Hematopoietic multipotent progenitor cell treated with erythropoietin and hydrocortisone succinate and interleukin-3 and kit ligand, for 6 days (in vitro differentiated cells): ENCODE results near the gene ZDHHC18.
"Not testable (repeated sequence)": the region's sequence is repeated elsewhere in the genome, so short reads cannot be mapped to it uniquely, and the experiment has no call there.

Experiments used
- DNase-seq: peaks from one replicate; pipeline ENCODE4 v3.0.0-alpha.2; 2015

Gene ZDHHC18

DNA sequence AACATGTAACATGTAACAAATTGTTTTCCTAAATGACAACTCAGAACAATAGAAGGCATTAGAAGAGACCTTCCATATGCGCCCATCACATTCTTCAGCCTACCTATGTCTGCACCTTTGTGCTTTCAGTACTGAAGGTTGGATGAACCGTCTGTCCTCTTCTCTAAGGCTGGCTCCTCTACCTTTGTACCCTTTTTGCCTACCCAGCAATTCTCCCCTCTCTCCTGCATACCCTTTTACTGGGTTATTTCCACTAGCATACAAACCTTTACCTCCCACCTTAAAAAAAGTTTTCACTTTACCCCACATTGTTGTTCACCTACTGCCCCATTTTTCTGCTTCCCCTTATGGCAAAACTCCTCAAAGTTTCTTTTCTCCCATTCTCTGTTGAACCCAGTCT, 33.6 kb upstream of the ZDHHC18 start:
- no peak for DNase-seq

DNA sequence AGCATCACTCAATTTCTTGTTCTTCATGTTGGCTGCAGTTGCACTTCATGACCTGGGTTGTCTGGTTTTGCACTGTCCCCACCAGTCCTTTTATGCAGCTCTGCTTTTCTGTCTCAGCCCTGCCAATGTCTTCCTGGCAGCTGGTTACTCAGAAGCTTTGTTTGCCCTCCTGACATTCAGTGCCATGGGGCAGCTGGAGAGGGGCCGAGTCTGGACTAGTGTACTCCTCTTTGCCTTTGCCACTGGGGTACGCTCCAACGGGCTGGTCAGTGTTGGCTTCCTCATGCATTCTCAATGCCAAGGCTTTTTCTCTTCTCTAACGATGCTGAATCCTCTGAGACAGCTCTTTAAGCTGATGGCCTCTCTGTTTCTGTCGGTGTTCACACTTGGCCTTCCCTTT, 32.1 kb upstream of the ZDHHC18 start:
- DNase-seq = no peak

DNA sequence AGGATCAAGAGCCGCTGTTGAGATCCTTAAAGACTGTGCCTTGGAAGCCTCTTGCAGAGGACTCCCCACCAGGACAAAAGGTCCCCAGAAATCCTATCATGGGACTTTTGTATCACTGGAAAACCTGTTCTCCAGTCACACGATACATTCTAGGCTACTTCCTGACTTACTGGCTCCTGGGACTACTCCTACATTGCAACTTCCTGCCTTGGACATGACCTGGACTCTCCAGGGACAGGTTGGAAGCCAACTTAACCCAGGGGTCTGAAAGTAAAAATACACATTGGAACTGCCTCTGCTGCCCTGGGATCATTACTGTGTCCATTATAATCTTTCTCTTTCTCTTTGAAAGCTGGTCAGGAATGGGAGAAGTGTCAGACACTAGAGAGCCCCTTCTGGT, 28.9 kb upstream of the ZDHHC18 start:
- no peak for DNase-seq

DNA sequence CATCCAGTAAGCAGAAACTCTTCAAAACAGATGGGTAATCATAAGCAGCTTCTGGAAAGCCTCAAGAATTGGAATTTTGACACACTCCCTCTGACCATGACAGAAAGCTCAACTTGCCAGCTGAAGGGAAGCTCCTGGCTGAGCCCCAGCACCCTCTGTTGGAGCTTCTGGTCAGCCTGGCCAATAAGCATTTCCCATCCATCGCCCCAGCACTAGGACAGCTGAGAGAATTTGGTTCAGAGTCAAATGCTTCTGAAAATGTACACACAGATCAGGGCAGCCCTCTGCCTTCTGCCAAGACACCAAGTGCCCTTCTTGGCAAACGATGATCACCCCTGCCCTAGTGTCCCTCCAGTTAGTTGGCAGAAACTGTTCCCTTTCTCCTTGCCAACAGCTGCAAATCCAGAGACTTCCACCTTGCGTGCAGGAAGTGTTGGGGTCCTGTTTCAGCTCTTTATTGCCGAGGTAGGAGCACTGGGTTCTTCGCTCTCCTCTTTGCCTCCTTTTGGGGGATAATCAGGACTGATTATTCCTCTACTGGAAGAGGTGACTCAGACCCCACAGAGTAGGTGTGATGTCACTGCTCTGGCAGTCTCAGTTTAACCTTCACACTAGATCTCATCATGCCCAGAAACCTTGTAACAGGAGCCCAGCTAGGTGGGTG, 26.9 kb upstream of the ZDHHC18 start:
- DNase-seq = peak; percentile 36

DNA sequence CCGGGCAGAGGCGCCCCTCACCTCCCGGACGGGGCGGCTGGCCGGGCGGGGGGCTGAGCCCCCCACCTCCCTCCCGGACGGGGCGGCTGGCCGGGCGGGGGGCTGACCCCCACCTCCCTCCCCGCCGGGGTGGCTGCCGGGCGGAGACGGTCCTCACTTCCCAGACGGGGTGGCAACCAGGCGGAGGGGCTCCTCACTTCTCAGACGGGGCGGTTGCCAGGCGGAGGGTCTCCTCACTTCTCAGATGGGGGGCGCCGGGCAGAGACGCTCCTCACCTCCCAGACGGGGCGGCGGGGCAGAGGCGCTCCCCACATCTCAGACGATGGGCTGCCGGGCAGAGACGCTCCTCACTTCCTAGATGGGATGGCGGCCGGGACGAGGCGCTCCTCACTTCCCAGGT, 22.6 kb upstream of the ZDHHC18 start:
- not testable (repeated sequence) for DNase-seq

DNA sequence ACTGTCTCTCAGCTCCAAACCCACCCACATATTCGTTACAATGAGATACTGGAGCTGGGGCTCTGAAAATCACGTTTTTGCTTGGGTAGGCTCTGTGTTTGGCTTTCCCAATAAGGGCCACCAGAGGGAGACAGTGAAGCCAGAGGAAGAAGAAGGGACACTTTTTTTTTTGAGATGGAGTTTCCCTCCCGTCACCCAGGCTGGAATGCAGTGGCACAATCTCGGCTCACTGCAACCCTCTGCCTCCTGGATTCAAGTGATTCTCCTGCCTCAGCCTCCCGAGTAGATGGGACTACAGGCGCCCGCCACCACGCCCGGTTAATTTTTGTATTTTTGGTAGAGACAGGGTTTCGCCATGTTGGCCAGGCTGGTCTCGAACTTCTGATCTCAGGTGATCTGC, 16.4 kb upstream of the ZDHHC18 start:
- peak; percentile 89 for DNase-seq

DNA sequence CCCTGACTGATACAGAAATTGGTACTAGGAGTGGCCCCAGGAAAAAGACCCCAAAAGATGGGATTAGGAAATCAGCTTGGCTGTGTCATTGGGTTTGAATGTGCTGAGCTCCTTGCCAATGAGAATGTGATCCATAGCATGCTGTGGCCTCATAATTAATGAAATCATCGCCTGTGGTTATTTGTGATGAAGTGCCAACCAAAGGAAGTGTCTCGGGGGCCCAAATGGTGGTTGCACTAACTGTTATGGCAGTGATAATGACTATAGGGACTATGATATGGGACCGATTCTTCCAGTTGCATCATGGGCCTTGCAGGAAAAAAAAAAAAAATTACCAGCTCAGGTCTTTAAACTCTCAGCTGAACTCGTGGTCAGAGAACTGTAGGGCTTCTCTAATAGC, 15.4 kb upstream of the ZDHHC18 start:
- peak; percentile 7 for DNase-seq

DNA sequence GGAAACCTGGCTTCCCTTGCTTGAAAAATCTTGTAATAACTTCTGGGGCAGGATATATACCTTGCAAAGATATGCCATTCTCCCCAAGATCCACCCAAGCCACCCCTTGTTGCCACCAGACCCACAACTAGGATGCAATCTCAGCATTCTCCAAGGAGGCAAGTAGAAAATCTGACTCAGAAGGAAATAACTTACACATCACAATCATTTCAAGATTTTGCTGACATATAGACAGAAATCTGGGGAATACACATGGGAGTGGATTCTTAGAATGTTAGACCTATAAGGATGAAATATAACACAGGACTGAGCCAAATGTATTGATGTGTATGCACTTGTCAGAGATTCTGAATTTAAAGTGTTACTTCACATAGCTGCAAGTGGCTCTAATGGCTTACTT, 14.8 kb upstream of the ZDHHC18 start:
- no peak for DNase-seq

DNA sequence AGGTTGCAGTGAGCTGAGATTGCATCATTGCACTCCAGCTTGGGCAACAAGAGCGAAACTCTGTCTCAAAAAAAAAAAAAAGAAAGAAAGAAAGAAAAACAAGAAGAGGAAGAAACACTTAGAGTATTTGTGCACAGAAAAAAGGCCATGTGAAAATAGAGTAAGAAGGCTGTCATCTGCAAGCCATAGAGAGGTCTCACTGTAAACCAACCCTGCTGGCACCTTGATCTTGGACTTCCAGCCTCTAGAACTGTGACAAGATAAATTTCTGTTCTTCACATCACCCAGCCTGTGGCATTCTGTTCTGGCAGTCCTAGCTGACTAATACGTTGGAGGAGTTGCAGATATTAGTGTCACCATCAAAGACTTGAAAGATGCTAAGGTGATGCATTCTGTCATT, 12.1 kb upstream of the ZDHHC18 start:
- no peak for DNase-seq

DNA sequence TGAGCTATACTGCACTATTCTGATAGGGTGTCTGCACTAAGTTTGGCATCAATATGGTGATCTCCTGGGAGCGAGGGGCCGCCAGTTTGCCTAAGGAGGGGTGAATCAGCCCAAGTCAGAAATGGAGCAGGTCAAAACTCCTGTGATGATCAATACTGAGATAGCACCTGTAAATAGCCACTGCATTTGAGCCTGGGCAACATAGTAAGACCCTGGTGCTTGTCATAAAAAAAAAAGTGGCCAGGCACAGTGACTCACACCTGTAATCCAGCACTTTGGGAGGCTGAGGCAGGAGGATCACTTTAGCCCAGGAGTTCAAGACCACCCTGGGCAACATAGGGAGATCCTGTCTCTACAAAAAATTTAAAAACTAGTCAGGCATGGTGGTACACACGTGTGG, 11.6 kb upstream of the ZDHHC18 start:
- no peak for DNase-seq

DNA sequence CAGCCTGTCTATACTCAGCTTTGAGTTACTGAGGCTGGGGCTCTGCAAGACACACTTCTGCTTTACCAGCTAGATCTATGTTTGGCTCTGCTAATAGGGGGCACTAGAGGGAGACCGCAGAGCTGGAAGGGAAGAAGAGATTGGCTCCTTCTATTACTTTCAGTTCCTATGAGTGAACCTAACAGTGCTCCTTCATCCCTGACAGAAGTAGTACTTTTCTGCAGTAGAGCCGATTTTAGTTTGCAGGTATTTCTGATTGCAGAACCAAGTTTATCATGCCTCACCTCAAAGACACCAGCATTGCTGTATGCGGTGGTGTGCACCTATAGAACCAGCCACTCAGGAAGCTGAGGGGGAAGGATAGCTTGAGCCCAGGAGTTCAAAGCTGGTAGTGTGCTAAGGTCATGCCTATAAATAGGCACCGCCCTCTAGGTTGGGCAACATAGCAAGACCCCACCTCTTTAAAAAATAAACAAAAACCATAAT, 5.7 kb upstream of the ZDHHC18 start:
- DNase-seq = peak; percentile 78

DNA sequence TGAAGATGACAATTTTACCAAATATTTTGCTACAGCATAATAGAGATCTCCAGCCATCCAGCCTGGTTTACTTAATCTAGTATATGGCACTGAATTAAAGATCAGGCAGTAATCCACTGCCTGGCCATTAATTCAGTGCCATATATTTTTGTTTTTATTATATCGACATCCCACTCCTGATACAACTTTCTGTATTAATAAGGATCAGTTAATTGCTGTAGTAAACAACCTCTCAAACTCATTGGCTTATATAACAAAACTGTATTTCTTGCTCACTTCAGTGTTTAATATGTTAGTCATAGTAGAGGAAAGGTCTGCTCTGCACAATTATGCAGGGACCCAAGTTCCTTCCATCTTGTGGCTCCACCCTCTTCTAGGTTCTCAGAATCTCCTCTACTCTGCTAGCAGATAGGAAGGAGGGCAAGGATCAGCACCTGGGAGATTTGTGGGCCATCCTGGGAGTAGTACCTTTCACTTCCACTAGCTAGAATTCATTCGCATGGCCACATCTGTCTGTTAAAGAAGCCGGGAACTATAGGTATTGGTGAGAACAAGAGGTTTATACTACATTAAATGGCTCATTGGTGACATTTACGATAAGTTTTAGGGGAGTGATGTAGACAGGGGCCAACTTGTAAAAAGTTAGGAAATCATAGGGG, 3.6 kb upstream of the ZDHHC18 start:
- no peak for DNase-seq

DNA sequence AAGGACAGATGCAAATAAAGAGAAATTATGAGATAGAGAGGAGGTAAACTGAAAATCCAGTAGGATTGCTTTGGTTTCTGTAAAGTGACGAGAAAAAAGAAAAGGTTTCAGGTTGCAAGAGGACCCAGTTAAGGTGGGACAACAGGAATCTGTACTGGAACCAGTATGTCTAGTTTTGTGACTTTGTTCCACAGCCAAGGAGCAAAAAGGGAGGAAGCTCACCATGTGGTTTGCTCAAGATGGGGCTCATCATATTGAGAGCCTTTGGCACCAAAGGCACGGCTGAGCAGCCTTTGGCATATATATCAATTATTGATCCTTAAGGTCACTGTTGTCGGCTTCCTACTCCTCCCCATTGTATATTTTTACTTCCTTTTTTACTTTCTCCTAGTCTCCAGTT, 1.8 kb upstream of the ZDHHC18 start:
- no peak for DNase-seq

DNA sequence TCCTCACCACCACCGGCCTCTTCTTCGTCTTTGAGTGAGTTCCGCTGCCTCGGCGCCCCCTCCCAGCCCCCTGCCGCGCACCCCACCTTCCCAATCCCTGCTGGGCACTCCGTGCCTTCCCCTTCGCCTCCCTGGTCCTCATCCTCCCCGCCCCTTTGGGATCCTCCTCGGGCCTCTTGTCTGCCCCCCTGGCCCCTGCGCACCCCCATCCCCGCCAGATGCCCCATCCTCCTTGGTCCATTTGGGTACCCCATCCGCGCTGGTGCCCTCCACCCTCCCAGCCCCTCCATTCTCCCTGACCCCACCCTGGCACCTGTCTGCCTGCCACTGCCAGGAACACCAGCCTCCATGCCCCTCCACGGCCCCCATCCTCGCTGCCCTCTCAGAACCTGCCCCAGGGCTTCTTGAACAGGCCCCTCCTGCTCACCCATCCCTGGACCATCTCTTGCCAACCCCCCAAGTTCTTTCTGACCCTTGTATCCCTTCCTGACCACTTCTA, 667 bp downstream of the ZDHHC18 start:
- DNase-seq = no peak

DNA sequence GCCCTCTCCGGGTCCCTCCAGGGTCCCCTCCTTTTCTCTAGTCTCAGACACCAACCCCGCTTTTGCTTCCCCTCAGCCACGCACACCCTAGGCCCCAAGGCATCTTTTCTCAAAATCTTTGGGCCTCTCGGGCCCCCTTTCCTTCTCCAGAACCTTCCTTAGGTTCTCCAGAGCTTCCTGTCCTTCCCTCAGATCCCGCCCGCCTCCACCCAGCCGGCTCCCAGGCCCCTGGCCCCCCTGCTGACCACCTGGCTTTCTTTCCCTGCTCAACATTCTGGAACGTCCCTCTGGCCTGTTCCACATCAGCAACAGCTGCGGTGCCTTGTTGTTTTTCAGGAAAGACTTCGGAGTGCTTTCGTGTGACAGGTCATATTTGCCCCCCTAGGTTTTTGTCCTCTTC, 1.2 kb downstream of the ZDHHC18 start:
- DNase-seq = no peak

DNA sequence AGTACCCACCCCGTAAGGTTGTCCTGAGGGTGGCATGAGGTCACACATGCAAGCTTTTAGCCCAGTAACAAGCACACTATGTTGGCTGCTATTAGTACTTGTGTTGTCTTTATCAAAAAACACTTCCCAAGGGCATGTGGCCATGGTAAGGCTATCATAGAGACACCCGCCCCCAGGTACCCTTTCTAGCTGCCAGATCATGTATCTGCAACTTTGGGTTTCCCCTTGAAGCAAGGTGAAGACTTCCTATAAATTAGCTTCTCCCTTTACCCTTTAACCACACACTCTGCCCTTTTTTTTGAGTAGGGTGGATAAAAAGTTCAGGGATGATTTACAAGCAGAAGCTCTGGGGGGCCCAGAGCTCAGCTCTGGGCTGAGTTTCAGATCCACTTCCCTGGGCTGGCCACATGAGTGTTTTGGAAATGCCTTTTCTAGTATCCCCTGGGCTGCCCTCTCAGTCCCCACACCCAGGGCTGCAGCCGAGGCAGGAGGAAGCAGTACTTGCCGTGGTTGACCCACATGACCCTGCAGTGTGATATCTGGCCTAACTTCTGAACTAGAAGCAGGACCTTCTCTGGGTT, 2.0 kb downstream of the ZDHHC18 start:
- DNase-seq = peak; percentile 28

DNA sequence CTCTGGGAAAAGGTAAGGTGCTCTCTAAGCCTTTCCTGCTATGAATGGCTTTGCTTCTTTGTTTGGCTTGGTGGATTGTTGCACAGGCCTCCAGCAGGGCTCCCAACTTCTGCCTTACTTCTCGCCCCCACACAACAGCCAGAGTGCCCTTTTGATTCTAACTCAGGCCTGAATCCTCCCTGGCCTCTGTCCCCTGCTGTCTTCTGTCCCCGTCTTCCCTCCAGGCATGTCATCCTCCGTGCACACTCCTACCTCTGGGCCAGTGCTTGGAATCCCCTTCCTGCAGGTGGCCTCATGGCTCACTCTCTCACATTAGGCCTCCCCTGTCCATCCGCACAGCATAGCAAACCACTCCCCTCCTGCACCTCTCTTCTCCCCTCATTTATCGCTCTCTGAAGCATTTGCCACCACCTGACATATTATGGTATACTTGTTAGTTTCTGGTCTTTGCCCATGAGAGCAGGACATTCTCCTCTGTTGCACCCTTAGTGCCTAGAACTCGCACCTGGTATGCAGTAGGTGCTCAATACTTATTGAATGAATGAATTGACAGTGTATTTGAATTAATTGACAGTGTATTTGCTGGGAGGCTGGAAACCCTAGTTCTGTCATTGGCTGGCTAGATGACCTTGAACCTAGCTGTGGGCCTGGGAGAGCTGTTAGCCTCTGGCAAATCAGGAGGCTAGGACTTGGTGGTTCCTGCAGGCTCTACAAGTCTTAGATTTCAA, 2.9 kb downstream of the ZDHHC18 start:
- no peak for DNase-seq

DNA sequence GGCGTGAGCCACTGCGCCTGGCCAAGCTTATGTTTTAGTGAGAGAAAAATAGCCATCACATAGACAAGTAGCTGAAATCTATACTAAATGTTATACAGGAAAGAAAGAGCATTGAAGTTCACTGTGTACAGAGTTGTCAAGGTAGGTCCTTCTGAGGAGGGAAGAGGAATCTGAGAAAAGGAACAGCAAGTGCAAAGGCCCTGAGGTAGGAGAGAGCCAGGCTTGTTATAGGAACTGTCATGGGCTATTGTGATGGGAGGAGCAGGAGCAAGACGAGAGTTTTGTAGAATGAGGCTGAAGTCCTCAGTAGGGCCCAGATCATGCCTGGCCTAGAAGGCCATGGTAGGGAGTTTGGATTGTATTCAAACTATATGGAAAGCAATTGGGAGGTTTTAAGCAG, 4.6 kb downstream of the ZDHHC18 start:
- no peak for DNase-seq

DNA sequence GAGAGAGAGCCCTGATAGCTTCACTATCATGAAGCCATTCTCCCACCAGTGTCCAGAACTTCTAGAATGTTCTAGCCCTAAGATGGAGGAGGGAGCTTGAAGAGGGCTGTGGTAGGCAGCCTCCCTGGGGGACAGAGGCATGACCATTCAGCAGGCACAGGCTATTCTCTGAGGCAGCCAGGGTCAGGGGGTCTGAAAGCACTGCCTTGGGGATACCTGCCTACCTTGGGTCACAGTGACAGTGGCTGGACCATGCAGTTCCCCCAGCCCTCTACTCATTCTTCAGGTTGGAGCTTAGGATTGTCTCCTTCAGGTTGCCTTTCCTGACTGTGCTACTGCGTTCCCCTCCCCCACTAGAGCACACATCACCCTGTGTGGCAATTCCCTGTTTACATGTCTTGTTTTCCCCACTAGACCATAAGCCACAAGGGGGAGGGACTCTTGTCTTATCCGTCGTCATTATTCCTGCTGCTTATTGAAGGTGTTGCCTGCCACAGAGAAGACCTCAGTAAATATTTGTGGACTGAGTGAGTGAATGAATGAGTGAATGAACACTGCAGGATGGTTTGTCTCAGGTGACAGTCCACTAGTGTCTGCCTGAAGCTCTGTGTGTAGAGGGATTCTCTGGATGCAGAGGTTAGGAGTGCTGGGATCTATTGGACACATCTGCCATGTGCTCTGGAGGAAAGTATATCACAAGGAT, 5.2 kb downstream of the ZDHHC18 start:
- no peak for DNase-seq

DNA sequence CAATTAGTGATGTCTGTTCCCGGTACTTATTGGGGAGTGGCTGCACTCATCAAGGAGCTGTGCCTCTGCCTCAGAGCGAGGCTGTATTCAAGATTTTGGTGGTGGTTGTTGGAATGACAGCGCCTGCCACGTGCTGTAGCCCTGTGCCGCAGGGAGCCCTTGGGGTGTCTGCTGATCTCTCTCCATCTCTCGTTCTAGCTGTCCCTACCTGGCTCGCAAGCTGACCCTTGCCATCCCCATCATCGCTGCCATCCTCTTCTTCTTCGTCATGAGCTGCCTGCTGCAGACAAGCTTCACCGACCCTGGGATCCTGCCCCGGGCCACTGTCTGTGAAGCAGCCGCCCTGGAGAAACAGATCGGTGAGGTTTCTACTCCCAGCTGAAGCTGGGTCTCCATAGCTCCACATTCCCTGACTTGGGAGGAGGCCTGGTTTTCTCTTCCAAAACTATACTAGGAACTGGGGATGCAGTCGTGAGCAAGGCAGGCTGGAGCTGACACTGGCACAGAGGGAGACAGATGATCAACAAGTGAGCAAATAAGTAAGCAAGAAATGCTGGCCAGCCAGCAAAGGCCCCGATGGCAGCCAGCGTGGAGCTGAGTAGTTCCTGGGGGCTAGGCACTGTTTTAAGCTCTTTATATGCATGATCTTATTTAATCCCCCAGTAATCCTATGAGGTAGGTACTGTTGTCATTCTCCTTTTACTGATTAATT, 5.9 kb downstream of the ZDHHC18 start:
- DNase-seq = no peak

DNA sequence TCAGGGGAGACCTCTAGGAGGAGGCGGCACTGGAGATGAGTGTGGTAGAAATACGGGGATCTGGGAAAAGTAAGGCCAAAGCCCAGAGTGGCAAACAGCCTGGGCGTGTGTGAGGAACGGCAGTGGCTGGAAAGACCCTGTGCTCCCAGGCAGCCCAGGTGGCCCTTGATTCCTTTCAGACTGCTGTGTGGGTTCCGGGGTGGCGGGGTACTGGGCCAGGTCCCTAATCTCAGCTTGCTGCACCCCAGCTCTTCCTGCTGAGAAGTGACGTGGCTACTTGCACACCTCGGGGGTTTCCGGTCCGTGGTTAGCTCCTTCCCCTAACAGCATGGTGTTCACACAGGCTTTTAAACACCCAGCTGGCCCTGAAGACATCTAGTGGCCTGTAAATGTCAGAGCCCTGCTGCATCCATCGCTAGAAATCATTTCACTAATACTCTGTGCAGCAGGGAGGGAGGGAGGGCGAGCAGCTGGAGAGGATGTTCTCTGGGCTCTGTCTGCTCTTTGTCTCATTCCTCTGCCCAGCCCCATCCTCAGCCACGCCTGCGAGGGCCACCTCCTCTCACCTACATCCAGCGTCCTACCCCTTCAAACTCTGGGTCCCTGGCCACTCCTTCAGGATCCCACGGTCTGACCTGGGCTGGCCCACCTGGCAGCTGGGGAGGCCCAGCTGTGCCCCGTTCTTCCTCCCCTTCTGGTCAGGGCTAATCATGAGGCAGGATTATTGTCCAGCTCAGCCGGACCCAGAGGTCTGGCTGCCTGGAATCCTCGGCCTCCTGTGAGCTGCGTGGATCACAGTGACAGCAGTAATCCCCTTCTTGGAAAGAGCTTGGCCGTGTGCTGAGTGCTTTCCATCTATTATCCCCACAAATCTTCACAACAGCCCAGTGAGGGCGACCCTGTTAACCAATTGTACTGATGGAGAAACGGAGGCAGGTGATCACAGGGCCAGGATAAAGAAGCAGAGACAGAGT, 7.2 kb downstream of the ZDHHC18 start:
- peak; percentile 75 for DNase-seq
